ENCODE data around the gene SH3PXD2B. TPM values are rescaled to one million over a fixed set of nuclear protein-coding genes. Genes with fewer than 3 reads are reported as not detected.
"Not testable (repeated sequence)": the region's sequence is repeated elsewhere in the genome, so short reads cannot be mapped to it uniquely, and the experiment has no call there.

SH3PXD2B gene
- polyA plus RNA-seq, 3 donors from 2014 or later, result not detected

GRCh38 chr5:172407822-172408221 is 46.5 kb downstream of the SH3PXD2B start:
- H3K9me3 Mint-ChIP-seq, result peaks cover 0 to 1% (median 0%) of the 10 kb centered on the region in 6 donors
- H3K27ac Mint-ChIP-seq, result no peak overlapping the region
- H3K36me3 Mint-ChIP-seq, result no peaks in the 10 kb centered on the region
- DNase-seq, result no peak
- H3K27me3 Mint-ChIP-seq (ENCODE audit: low read depth in 3 of 3), result peaks cover 0 to 14% (median 0%) of the 10 kb centered on the region in 3 donors
- no peak overlapping the region for H3K4me3 Mint-ChIP-seq
- no peaks in the 10 kb centered on the region for H3K4me1 Mint-ChIP-seq

- Mint-ChIP-seq H3K4me3 (no peak overlapping the region), H3K27ac (no peak overlapping the region), H3K4me1 (no peaks in the 10 kb centered on the region), H3K36me3 (no peaks in the 10 kb centered on the region), H3K27me3 (ENCODE audit: low read depth in 3 of 3) (peaks cover 0 to 17% (median 0%) of the 10 kb centered on the region in 3 donors), H3K9me3 (peaks cover 0 to 1% (median 0%) of the 10 kb centered on the region in 6 donors)
- DNase-seq, result no peak
Measured at GRCh38 chr5:172407241-172407691, 47.1 kb downstream of the SH3PXD2B start.

DNA sequence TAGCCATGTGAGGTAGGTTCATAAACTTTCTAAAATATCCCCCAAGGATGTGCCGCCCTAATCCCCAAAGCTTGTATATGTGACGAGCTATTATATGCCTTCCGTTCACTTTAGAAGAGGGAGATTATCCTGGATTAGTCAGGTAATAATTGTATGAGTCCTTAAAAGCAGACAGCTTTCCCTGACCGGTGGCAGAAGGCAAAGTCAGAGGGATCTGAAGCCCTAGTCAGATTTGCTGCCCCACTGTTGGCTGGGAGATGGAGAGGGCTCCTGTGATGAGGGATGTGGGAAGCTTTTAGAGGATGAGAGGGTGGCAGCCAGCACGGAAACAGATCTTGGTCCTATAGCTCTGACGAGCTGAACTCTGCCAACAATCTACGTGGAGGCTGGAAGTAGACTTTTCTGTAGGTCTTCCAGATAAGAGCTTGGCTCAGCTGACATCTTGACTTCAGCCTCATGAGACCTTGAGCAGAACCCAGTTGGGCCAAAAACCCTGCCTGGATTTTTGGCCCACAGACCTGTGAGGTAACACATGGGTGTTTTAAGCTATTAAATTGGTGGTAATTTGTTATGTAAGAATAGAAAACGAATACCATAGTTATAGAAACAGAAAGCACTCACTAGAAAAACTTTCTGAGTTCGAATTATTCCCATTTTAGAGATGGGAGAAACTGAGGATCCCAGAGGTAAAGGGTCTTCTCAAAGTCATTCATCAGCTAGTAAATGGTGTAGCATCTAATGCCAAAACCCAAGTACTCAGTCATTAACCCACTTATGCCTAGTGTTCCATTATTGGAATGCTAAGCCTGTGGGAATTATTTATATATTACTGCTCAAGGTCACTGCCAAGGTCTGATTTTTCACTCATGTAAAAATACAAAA is 48.9 kb downstream of the SH3PXD2B start:
- H3K4me3 Mint-ChIP-seq, result no peak overlapping the region
- H3K36me3 Mint-ChIP-seq, result no peaks in the 10 kb centered on the region

GRCh38 chr5:172404746-172405145 is 49.6 kb downstream of the SH3PXD2B start:
- Mint-ChIP-seq H3K27ac (no peak overlapping the region), H3K4me1 (no peaks in the 10 kb centered on the region), H3K9me3 (peaks cover 0 to 5% (median 0%) of the 10 kb centered on the region in 6 donors), H3K36me3 (no peaks in the 10 kb centered on the region), H3K4me3 (no peak overlapping the region), H3K27me3 (ENCODE audit: low read depth in 3 of 3) (peaks cover 0 to 18% (median 0%) of the 10 kb centered on the region in 3 donors)
- DNase-seq, result no peak

More for the DNA sequence above, 48.9 kb downstream of the SH3PXD2B start:
- Mint-ChIP-seq H3K9me3 (peaks cover 0 to 4% (median 0%) of the 10 kb centered on the region in 6 donors), H3K27me3 (ENCODE audit: low read depth in 3 of 3) (peaks cover 0 to 21% (median 0%) of the 10 kb centered on the region in 3 donors), H3K27ac (no peak overlapping the region), H3K4me1 (no peaks in the 10 kb centered on the region)
- DNase-seq, result no peak

GRCh38 chr5:172403817-172404216 is 50.5 kb downstream of the SH3PXD2B start:
- no peak for DNase-seq
- no peaks in the 10 kb centered on the region for H3K4me1 Mint-ChIP-seq
- H3K9me3 Mint-ChIP-seq, result peaks cover 0 to 5% (median 0%) of the 10 kb centered on the region in 6 donors
- H3K27ac Mint-ChIP-seq, result no peak overlapping the region
- H3K36me3 Mint-ChIP-seq, result no peaks in the 10 kb centered on the region
- H3K27me3 Mint-ChIP-seq (ENCODE audit: low read depth in 3 of 3), result peaks cover 0 to 13% (median 1%) of the 10 kb centered on the region in 3 donors
- H3K4me3 Mint-ChIP-seq, result no peak overlapping the region

DNA sequence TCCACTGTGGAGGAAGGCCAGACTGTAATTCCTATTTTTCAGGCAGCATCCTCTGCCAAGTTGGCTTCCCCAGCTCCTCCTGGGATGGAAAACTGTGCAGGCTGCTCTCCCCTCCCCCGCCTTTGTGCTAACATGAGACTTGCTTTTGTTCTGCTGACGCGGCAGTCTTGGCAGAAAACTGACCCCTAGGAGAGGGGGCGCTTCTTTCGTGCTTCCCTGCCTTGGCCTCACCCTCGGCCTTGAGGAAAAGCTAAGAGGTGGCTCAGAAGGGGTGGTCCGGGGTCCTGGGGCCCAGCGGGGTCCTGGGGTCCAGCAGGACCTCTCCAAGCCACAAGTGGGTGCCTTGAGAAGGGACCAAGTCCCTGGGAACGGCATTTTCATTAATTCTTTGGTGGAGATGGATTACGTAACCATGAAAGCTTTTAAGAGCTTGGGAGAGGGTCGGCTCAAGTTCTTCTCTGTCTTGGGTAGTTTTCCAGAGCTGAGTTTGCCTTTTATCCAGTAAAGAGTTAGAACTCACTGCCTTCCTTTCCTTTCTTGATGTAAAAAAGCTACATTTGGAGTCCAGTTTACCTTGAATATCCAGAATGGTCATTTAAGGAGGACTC is 51.0 kb downstream of the SH3PXD2B start:
- H3K27ac Mint-ChIP-seq, result no peak overlapping the region

DNA sequence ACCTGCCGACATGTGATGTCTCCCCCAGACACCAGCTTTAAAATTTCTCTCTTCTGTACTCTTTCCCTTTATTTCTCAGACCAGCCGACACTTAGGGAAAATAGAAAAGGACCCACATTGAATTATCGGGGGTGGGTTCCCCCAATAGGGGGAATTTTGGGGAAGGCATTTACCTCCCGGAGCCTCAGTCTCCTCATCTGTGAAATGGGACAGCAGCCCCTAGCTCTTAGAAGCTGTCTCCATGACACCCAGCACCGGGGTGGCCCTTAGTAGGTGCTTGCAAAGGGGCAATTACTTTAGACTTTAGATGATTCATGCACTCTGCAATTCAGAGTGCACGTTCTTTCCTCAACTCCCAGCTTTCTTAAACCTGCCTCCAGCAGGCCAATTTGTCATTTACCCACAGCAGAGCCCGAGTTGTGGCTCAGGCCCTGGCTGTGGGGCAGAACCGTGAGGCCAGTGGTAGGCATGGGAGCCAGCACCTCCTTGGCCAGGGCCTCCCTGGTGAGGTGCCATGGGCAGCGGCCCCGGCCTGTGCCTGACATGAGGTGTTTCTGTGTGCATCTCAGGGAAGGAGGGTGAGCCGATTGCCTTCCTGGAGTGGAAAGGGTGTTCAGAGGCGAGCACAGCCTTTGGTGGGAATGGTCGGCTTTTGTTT is 51.7 kb downstream of the SH3PXD2B start:
- Mint-ChIP-seq H3K36me3 (no peaks in the 10 kb centered on the region), H3K9me3 (peaks cover 0 to 8% (median 3%) of the 10 kb centered on the region in 6 donors), H3K4me3 (no peak overlapping the region), H3K27ac (no peak overlapping the region), H3K27me3 (ENCODE audit: low read depth in 3 of 3) (peaks cover 0 to 14% (median 2%) of the 10 kb centered on the region in 3 donors), H3K4me1 (no peaks in the 10 kb centered on the region)
- DNase-seq, result no peak

More for the DNA sequence above, 51.0 kb downstream of the SH3PXD2B start:
- Mint-ChIP-seq H3K36me3 (no peaks in the 10 kb centered on the region), H3K4me1 (no peaks in the 10 kb centered on the region), H3K9me3 (peaks cover 0 to 5% (median 0%) of the 10 kb centered on the region in 6 donors), H3K27me3 (ENCODE audit: low read depth in 3 of 3) (peaks cover 0 to 13% (median 2%) of the 10 kb centered on the region in 3 donors), H3K4me3 (no peak overlapping the region)
- DNase-seq, result no peak

GRCh38 chr5:172402031-172402430 is 52.3 kb downstream of the SH3PXD2B start:
- Mint-ChIP-seq H3K27me3 (ENCODE audit: low read depth in 3 of 3) (peaks cover 2 to 17% (median 3%) of the 10 kb centered on the region in 3 donors), H3K9me3 (peaks cover 0 to 15% (median 5%) of the 10 kb centered on the region in 6 donors)
- H3K36me3 Mint-ChIP-seq, H3K4me1 Mint-ChIP-seq, H3K4me3 Mint-ChIP-seq, H3K27ac Mint-ChIP-seq, DNase-seq: not testable (repeated sequence)

GRCh38 chr5:172399826-172400225 is 54.5 kb downstream of the SH3PXD2B start:
- Mint-ChIP-seq H3K9me3 (peaks cover 3 to 24% (median 10%) of the 10 kb centered on the region in 6 donors), H3K4me3 (no peak overlapping the region)

DNA sequence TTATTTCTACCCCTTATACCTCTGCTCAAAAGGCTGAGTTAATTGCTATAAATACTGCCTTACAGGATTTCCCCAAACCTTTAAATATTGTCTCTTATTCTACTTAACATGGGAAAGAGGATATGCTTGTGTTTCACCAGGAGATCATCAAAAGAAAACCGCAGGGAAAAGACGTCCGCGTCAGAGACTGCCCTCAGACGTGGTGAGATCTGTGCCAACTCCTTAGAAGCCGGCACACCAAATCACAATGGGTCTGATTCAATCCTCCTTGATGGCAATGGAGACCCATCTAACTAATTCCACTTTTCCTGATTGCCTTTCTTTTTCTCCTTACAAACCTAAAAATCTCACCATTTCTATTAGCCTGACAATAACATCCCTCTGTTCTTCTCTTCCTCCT is 55.0 kb downstream of the SH3PXD2B start:
- H3K36me3 Mint-ChIP-seq, result no peaks in the 10 kb centered on the region
- H3K27me3 Mint-ChIP-seq (ENCODE audit: low read depth in 3 of 3), result peaks cover 2 to 20% (median 3%) of the 10 kb centered on the region in 3 donors
- H3K9me3 Mint-ChIP-seq, result peaks cover 3 to 24% (median 10%) of the 10 kb centered on the region in 6 donors
- no peak overlapping the region for H3K27ac Mint-ChIP-seq
- H3K4me3 Mint-ChIP-seq, result no peak overlapping the region
- H3K4me1 Mint-ChIP-seq, result no peaks in the 10 kb centered on the region
- DNase-seq, result no peak

More at GRCh38 chr5:172399826-172400225, 54.5 kb downstream of the SH3PXD2B start:
- H3K36me3 Mint-ChIP-seq, result no peaks in the 10 kb centered on the region
- no peak overlapping the region for H3K27ac Mint-ChIP-seq
- no peaks in the 10 kb centered on the region for H3K4me1 Mint-ChIP-seq
- H3K27me3 Mint-ChIP-seq (ENCODE audit: low read depth in 3 of 3), result peaks cover 2 to 19% (median 3%) of the 10 kb centered on the region in 3 donors
- DNase-seq, result no peak

DNA sequence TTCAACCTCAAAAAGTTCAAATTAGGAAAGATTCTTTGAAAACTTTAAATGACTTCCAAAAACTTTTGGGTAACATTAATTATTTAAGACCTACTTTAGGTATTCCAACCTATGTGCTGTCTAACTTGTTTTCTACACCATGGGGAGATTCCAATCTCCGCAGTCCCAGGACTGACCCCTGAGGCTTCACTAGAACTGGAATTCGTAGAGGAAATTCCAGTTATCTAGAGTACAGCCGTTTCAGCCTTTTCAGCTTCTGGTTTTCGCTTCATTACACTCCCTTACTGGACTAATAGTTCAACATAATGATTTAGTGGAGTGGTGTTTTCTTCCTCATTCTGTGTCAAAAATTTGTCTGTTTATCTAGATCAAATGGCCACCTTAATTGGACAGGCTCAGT is 55.7 kb downstream of the SH3PXD2B start:
- not testable (repeated sequence) for H3K27ac Mint-ChIP-seq, DNase-seq, H3K4me1 Mint-ChIP-seq, H3K36me3 Mint-ChIP-seq, H3K4me3 Mint-ChIP-seq
- H3K9me3 Mint-ChIP-seq, result peaks cover 3 to 24% (median 10%) of the 10 kb centered on the region in 6 donors
- peaks cover 2 to 25% (median 5%) of the 10 kb centered on the region in 3 donors for H3K27me3 Mint-ChIP-seq (ENCODE audit: low read depth in 3 of 3)

GRCh38 chr5:172396994-172397393 is 57.3 kb downstream of the SH3PXD2B start:
- Mint-ChIP-seq H3K9me3 (peaks cover 3 to 24% (median 10%) of the 10 kb centered on the region in 6 donors), H3K27me3 (ENCODE audit: low read depth in 3 of 3) (peaks cover 2 to 22% (median 8%) of the 10 kb centered on the region in 3 donors)
- not testable (repeated sequence) for H3K4me1 Mint-ChIP-seq, H3K4me3 Mint-ChIP-seq, DNase-seq, H3K27ac Mint-ChIP-seq, H3K36me3 Mint-ChIP-seq

DNA sequence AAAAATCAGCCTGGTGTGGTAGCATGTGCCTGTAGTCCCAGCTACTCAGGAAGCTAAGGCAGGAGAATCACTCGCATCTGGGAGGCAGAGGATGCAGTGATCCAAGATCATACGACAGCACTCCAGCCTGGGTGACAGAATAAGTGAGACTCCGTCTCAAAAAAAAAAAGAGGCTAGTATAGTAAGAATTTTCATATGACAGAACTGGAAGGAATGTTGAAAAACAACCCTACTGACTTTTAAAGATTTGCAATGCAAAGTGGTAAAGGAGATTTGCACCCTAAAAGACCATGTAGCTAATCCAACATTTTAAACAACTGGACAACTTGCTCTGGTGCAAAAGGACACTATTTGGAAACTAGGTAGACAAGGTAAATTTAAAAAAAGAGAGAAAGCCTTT is 58.1 kb downstream of the SH3PXD2B start:
- no peak overlapping the region for H3K4me3 Mint-ChIP-seq
- H3K4me1 Mint-ChIP-seq, result no peaks in the 10 kb centered on the region
- peaks cover 3 to 24% (median 10%) of the 10 kb centered on the region in 6 donors for H3K9me3 Mint-ChIP-seq
- no peak for DNase-seq
- no peaks in the 10 kb centered on the region for H3K36me3 Mint-ChIP-seq
- peaks cover 2 to 19% (median 8%) of the 10 kb centered on the region in 3 donors for H3K27me3 Mint-ChIP-seq (ENCODE audit: low read depth in 3 of 3)
- H3K27ac Mint-ChIP-seq, result no peak overlapping the region
